IPS-18c (cell line): ENCODE data around the gene PPP1R1C.

Source experiments
- H3K4me3 ChIP-seq: 2 replicates; pipeline ENCODE4 v1.7.0; 2013; ENCODE audit warnings: low read depth, mild to moderate bottlenecking, low read length, moderate library complexity; ENCODE audit not compliant: insufficient read depth
- H3K9me3 ChIP-seq: one replicate; pipeline ENCODE4 v1.6.1; 2013; ENCODE audit warnings: mild to moderate bottlenecking, low read length, moderate library complexity; ENCODE audit not compliant: control insufficient read depth, insufficient read depth

The PPP1R1C gene

DNA sequence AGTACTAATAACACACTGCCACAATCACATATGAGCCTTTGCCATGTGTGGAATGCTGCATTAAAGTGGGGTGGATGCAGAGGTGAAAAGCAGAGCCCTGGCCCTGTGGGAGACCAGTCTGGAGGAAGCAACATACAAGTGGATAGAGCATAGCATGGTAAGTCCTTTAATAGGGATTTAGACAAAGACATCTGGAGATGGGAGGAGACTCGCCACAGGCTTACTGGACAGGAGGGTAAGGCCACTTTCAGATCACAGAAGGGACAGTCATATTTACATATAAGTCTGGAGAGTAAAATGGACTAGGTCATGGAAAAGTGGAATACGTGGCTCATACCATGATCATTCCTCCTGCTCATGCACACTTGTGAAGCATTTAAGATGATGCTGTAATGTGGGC, 84.3 kb downstream of the PPP1R1C start:
- no peak overlapping the region for H3K4me3 ChIP-seq
- no peaks in the 10 kb centered on the region for H3K9me3 ChIP-seq

DNA sequence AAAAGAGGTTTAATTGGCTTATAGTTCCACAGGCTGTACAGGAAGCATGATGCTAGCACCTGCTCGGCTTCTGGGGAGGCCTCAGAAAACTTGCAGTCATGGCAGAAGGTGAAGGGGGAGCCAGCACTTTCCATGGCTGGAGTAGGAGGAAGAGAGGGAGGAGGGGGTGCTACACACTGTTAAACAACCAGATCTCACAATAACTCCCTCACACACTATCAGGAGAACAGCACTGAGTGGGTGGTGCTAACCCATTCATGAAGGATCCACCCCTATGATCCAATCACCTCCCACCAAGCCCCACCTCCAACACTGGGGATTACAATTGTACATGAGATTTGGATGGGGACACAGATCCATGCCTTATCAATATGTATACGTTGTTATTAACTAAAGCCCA, 85.1 kb downstream of the PPP1R1C start:
- Histone ChIP-seq H3K9me3 (no peaks in the 10 kb centered on the region), H3K4me3 (no peak overlapping the region)

DNA sequence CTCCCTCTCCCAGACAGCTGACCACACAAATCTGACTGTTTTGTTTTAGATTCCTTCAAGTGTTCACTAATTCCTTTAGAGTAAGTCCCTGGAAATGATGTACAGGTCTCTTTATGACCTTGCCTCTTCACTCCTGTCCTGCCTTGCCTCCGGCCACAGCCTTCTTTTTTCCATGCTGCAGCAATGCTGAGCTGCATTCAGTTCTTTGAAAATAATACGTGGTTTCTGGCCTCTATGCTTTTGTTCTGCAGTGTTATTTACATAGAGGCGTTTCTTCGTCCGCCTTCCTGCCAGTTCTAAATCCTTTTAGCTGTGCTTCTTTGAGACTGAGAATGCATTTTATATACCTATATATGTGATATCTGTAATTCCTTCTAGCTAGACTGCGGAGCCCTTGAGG, 87.2 kb downstream of the PPP1R1C start:
- Histone ChIP-seq H3K9me3 (no peaks in the 10 kb centered on the region), H3K4me3 (no peak overlapping the region)

DNA sequence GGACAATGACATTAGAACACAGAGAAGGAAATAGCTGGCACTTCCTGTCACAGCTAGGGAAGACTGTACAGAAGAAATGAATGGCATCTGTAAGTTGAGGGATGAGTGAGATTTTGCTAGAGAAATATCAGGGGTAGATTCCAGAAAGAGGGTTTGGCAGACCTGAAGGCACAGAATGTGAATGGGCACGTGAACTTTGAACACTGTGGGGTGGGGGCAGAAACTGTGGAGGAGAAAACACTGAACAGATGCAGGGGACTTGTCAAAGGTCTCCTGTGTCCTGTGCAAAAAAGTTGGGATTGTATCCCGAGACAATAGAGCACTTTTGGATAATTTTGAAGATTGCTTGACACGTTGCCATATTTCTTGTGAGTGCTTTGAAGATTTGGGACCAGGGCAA, 88.0 kb downstream of the PPP1R1C start:
- no peak overlapping the region for H3K4me3 ChIP-seq
- H3K9me3 ChIP-seq = no peaks in the 10 kb centered on the region

DNA sequence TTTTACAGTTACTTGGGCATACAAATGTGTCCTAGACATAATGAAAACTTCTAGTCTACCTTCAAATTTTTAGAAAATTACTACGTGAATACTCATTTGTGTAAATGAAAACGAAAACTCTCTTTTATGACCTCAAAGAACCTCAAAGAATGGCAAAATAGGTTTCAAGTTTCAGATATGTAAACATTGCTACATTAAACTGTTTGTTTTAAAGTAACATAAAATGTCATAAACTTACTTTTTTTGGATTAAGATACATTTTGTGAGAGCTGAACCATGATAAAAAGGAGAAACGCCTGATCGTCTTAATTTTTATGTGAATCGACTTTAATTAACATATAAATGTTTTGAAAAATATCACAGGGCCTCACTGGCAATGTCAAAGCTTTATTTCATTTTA, 91.4 kb downstream of the PPP1R1C start:
- Histone ChIP-seq H3K4me3 (no peak overlapping the region), H3K9me3 (no peaks in the 10 kb centered on the region)

DNA sequence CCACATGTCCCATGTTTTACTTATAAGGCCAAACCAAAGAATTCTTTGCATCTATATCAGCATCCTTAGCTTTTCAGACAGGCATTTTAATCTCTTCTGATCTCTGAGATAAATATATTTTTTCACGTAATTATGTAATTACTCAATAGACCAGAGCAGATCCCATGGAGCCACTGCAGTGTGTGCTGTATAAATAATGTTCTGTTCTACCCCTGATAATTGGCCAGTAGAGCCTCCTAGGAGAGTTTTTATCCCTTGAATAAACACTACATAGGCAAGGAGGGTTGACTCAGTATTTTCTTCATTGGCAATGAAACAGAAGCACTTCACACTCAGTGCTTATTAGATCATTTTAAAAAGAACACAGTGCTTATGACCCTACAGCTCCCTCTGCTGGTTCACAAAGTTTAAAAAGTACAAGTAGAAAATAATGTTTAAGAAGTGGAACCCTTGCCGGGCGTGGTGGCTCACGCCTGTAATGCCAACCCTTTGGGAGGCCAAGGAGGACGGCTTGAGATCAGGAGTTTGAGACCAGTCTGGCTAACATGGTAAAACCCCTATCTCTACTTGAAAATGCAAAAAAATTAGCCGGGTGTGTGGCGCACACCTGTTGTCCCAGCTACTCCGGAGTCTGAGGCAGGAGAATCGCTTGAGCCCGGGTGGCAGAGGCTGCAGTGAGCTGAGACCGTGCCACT, 91.9 kb downstream of the PPP1R1C start:
- Histone ChIP-seq H3K4me3 (no peak overlapping the region), H3K9me3 (no peaks in the 10 kb centered on the region)

DNA sequence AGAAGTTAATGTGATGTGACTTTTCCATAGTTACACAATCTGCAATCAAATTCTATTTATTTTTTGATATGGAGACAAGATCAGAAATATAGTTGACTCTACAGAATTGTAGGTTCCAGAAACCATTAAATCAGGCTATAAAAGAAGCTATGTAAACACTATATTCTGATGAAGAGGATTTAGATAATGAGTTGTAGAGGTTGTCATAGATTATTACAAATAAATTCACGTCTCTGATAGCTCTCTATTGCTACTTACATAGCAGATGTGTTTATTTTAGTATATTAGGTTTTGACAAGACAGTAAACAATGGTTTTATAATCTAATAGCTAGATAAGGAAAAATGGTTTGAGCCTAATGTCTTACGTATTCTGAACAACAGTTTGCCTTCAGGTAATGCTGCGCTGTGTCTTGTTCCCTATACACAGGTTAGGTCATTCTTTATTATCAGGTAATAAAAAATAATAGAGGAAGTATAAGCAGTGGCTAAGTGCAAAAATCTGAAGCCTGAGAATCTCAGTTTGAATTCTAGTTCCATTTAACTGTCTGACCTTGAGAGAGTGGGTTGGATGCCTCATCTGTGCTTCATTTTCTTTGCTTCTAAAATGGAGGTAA, 93.4 kb downstream of the PPP1R1C start:
- no peaks in the 10 kb centered on the region for H3K9me3 ChIP-seq
- no peak overlapping the region for H3K4me3 ChIP-seq

DNA sequence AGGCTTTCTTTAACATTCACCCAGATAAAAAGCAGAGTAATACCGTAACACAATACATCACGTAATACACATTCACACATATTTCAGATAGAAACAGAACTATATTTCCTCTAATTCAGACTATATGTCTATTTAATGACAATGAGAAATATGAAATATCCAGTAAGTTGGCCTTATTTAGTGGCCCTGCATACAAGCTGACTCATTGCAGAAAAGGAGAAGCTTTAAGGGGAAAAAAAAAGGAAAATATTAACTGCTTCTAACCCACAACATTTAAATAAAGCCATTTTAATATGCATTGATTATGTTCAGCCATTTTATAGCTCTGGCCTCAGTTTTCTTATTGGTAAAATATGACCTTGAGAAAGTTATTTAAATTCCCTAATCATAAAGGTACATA, 94.8 kb downstream of the PPP1R1C start:
- H3K4me3 ChIP-seq = no peak overlapping the region

DNA sequence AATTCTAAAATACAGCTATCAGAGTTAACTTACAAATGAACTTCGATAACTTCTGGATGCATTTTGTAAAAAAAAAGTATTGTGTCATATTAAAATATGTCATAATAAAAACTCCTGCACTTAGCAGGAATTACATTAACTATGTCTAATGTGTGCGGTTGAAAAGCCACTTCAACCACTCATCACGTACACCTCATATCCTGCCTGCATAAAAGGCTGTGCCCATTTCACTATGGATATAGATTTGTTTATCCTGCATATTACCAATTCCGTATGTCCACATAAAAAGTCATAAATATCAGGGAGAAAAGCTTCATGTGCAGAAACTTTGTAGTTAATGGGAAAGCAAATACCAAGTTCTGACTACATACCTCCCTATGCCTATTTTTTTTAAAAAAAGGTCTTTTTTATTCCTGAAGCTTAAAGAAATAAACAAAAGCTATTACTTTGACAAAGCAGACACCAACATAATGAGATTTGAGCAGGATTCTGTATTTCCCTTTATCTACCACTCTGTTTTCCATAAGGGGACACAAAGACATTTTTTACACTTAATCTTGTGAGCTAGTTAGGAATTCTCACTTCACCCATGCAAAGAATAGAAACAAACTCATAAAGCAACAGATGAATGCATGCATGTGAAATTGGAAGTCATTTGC, 96.1 kb downstream of the PPP1R1C start:
- Histone ChIP-seq H3K4me3 (no peak overlapping the region), H3K9me3 (no peaks in the 10 kb centered on the region)

More for the DNA sequence above, 94.8 kb downstream of the PPP1R1C start:
- H3K9me3 ChIP-seq = no peaks in the 10 kb centered on the region

DNA sequence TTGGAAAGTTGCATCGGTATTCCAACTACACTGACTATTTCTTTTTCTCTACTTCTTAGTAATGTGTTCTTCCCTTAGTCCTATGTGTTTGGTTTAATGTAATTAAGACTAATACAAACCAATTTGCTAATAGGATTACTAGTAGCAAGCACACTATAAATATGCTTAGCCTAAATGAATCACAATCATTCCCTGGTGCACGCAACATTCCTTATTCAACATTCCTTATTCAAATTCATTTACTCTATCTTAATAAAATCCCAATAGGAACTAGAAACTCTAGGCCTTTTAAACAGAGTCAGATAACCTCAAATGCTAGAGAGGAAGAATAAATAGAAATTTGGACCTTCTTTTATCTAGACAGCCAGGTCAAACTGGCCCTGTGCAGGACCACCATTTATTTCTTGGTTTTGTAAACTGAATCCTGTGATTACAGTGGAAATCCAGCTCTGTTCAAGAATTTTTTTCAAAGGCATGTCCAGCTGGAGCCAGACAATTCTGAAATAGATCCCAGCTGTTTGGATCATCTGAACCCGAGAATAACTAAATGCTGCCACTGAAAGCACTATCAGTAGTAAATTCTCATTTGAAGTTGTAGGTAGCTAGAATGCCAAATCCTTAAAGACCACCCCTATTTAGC, 103.1 kb downstream of the PPP1R1C start:
- peaks cover 3% of the 10 kb centered on the region for H3K9me3 ChIP-seq
- H3K4me3 ChIP-seq = no peak overlapping the region

DNA sequence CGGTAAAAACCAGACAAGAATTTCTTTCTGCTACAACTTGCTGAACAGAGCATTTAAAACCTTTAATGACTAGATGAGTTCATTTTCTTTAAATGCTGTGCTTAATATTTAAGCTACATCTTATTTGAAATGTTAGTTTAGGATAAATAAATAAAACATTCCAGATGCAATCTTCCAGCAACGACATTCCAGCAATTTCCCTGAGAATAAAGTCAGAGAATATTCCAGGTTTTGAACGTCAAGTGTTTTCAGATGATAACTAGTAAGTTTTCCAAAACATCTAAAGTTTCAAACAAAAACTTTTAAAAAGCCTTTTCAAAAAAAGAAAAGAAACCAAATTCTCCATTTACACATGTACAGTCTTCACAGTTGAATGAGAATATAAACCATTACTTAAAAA, 104.8 kb downstream of the PPP1R1C start:
- no peak overlapping the region for H3K4me3 ChIP-seq
- peaks cover 4% of the 10 kb centered on the region for H3K9me3 ChIP-seq

DNA sequence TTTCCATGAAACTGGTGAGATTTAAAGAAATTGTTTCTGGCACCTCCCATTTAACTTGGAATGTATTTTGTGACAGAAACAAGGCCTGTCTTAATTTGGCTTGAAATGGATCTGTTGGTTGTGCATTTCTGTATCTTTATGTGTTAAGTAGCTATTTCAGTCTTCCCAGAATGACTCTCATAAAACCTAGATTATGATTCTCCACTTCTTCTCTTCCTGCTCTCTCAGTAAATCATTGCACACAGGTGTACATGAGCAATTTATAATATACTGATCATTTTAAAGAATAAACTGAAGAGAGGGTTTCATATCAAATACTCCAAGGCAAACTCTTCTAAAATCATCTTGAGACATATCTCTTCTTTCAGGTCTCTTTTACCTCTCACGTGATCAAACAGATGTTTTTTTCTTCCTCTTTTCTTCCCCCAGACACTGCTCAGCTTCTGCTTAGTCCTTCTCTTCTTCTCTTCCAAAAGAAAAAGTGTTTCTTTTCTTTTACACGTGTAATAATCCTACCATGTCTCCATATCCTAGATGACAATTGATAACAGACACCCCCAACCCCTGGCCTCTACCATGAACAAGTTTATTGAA, 112.0 kb downstream of the PPP1R1C start:
- Histone ChIP-seq H3K9me3 (peaks cover 4% of the 10 kb centered on the region), H3K4me3 (no peak overlapping the region)

DNA sequence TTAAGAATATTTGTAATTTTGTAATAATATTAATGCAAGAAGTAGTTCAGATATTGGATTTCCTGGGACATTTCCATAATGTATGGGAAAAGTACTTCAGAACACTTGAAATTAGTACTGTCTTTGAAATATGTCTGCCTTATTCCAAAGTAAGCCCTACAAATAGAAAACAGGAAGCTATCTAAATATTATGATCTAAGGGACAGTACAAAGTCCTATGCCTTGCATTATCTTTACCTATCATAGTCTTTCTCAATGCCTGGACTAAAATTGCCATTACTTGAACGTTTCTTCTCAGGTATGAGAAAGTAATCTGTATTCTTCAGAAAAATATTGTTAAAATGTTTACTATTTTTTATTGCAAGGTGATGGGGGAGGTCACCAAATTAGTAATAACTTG, 113.0 kb downstream of the PPP1R1C start:
- Histone ChIP-seq H3K4me3 (no peak overlapping the region), H3K9me3 (peaks cover 2% of the 10 kb centered on the region)

DNA sequence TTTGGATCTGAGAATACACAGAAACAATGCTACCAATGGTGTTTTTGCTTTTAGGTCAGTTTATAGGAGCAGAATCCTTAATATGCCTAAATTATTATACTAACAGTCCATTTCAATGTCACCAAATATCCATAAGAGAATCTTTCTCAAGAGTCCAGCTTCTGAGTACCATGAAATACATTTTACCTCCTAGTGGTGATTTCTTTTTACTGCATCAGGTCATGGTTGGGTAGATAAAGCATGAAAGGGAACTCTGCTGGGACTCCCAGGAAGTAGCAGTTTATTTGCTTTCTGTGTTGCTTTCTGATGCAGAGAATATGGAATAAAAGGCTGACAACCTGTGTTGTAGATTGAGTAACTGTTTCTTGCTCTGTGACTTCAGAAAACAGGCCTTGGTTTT, 115.6 kb downstream of the PPP1R1C start:
- Histone ChIP-seq H3K9me3 (no peaks in the 10 kb centered on the region), H3K4me3 (no peak overlapping the region)

DNA sequence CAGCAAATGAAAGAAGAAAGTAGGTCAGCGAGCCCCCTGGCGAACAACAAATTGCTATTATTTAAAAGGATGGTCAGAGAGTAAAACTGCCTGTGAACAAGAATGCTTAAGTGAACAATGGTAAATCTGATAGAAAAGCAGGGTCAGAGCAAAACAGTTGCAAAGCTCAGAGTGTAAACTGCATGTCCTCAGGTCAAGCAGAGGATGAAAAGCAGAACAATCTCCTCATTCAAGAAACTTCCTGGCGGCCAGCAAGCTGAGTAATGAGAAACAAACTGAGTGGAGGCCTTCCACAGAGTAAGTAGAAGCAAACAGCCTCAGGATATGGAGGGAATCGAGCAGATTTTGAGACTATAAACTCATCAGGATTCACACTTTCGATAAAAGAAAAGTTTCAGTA, 117.9 kb downstream of the PPP1R1C start:
- Histone ChIP-seq H3K4me3 (no peak overlapping the region), H3K9me3 (no peaks in the 10 kb centered on the region)

DNA sequence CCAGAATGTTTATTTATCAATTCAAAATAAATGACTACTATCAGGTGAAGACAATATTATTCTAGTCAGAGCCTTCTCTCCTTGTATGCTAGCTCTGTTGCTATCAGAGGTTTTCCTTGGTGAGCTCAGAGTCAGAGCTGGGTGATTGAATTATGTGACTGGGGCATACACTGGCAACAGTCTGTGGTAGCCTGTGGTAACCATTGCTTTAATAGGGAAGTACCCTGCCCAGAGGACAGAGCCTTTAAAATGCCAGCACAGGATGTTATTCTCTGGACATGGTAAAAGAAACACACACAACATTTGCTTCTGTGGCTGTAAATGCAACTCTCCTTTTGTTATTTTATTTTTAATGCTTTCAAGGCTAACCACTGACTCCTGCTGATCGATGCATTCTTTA, 124.7 kb downstream of the PPP1R1C start:
- Histone ChIP-seq H3K9me3 (no peaks in the 10 kb centered on the region), H3K4me3 (no peak overlapping the region)

DNA sequence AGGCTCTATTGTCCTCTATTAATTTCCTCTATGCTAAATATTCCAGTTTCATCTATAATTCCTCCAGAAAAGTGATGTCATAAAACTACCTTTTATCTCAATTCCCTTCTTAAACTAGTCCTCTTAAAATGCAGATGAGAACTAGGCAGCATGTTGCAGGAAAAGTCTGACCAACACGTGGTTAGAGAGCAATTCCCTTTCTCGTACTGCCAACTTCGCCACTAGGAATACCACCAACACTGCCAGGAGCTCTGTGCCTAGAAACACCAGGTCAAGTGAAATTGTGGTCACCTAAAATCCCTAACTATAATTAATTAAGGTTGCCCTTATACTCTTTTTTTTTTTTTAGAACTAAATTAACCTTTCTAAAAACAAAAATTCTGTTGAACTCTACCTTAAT, 127.7 kb downstream of the PPP1R1C start:
- Histone ChIP-seq H3K4me3 (no peak overlapping the region), H3K9me3 (no peaks in the 10 kb centered on the region)

DNA sequence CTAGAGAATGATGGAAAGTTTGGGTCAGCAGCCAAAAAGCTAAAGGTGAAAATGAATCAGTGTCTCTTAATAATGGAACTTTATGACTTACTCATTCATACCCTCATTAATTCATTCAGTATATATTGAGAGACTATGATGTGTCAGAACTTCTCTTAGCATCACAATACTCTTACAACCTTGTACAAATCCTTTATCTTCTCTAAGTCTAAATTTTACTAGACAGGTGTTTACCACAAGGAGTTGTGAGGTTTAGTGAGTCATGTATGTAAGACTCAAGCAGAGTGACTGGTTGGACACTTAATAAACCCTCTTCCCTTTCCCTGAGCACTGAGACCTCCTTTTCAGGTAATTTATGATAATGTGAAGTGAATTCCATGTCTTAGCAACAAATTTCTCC, 129.6 kb downstream of the PPP1R1C start:
- H3K4me3 ChIP-seq = no peak overlapping the region

More for the DNA sequence above, 129.6 kb downstream of the PPP1R1C start:
- H3K9me3 ChIP-seq = no peaks in the 10 kb centered on the region
